Activated CD8-positive, alpha-beta memory T cell treated with anti-CD3 and anti-CD28 coated beads for 4 hours (primary cell): ENCODE data around the gene STRADA.

Experiments
- DNase-seq, 2 donors: peaks; one replicate each; pipeline ENCODE4 v3.0.0-alpha.2; 2020; ENCODE audit warnings: low read depth in 2 of 2

The STRADA gene

GRCh38 chr17:63682981-63683380 lies 58.6 kb downstream of the STRADA start:
- no peak for DNase-seq

GRCh38 chr17:63682441-63682840 lies 59.2 kb downstream of the STRADA start:
- no peak for DNase-seq

GRCh38 chr17:63681530-63681929 lies 60.1 kb downstream of the STRADA start:
- no peak for DNase-seq

- no peak for DNase-seq
Observed at GRCh38 chr17:63680700-63681099, 60.9 kb downstream of the STRADA start.

GRCh38 chr17:63679214-63679613 lies 62.4 kb downstream of the STRADA start:
- no peak for DNase-seq

- DNase-seq: no peak
Observed at GRCh38 chr17:63676584-63676983, 65.0 kb downstream of the STRADA start.

- DNase-seq: no peak
Observed at GRCh38 chr17:63675607-63676546, 65.7 kb downstream of the STRADA start.

GRCh38 chr17:63675231-63675606 lies 66.4 kb downstream of the STRADA start:
- DNase-seq: no peak

GRCh38 chr17:63672856-63673255 lies 68.7 kb downstream of the STRADA start:
- no peak for DNase-seq

GRCh38 chr17:63665527-63666214 lies 75.9 kb downstream of the STRADA start:
- DNase-seq: no peak

- no peak for DNase-seq
Observed at GRCh38 chr17:63659850-63660249, 81.7 kb downstream of the STRADA start.

- DNase-seq: no peak
Observed at GRCh38 chr17:63658366-63658765, 83.2 kb downstream of the STRADA start.

GRCh38 chr17:63657786-63658185 lies 83.8 kb downstream of the STRADA start:
- DNase-seq: no peak

GRCh38 chr17:63653050-63653449 lies 88.5 kb downstream of the STRADA start:
- no peak for DNase-seq
